ENCODE measurements around the gene BTBD10. TPM values are rescaled to one million over a fixed set of nuclear protein-coding genes. Genes with fewer than 3 reads are reported as not detected.

The BTBD10 gene
- total RNA-seq, 4 donors from 2014 or later: 33.4 to 59.8 (median 48.7) TPM

- Histone ChIP-seq H3K9me3 (no peaks in the 10 kb centered on the region), H3K27ac (replicated peaks in 1 of 4) (no peak overlapping the region), H3K4me3 (no peak overlapping the region), H3K27me3 (no peaks in the 10 kb centered on the region), H3K4me1 (peaks cover 0 to 16% (median 6%) of the 10 kb centered on the region in 4 donors), H3K36me3 (peaks cover 0 to 17% (median 4%) of the 10 kb centered on the region in 4 donors)
- intact Hi-C loops (cut with DNase I): loop anchor here (5.0 kb wide), 1 partner anchor 386 kb away; no protein-coding TSS in a partner anchor
- WGBS: 70% methylated on average over 3 of the region's 3 CpGs
- TF ChIP-seq POLR2AphosphoS5 (IDR thresholded peaks at IDR 0.05): no peak
- TF ChIP-seq EP300 (IDR thresholded peaks at IDR 0.05): no peak
- no peak for TF ChIP-seq POLR2A (IDR thresholded peaks at IDR 0.05; ENCODE audit: low read depth)
- TF ChIP-seq CTCF (IDR thresholded peaks at IDR 0.05): no peak
- no peak for DNase-seq (ENCODE audit: extremely low spot score)
Measured at GRCh38 chr11:13348305-13348704, 114.7 kb downstream of the BTBD10 start.

- TF ChIP-seq POLR2A (IDR thresholded peaks at IDR 0.05; ENCODE audit: low read depth): no peak
- TF ChIP-seq POLR2AphosphoS5 (IDR thresholded peaks at IDR 0.05): no peak
- TF ChIP-seq CTCF (IDR thresholded peaks at IDR 0.05): no peak
- no peak for TF ChIP-seq EP300 (IDR thresholded peaks at IDR 0.05)
- no peak for DNase-seq (ENCODE audit: extremely low spot score)
- peaks cover 0 to 13% (median 4%) of the 10 kb centered on the region in 4 donors for H3K36me3 ChIP-seq
- WGBS: 87% methylated on average over 7 of the region's 7 CpGs
- H3K27ac ChIP-seq (replicated peaks in 1 of 4): no peak overlapping the region
- H3K4me3 ChIP-seq: no peak overlapping the region
- H3K27me3 ChIP-seq: no peaks in the 10 kb centered on the region
- intact Hi-C loops (cut with DNase I): loop anchor here (5.0 kb wide), 1 partner anchor 386 kb away; no protein-coding TSS in a partner anchor
- peaks cover 0 to 16% (median 6%) of the 10 kb centered on the region in 4 donors for H3K4me1 ChIP-seq
- H3K9me3 ChIP-seq: no peaks in the 10 kb centered on the region
Measured at GRCh38 chr11:13347901-13348300, 115.1 kb downstream of the BTBD10 start.

GRCh38 chr11:13346470-13346869 is 116.6 kb downstream of the BTBD10 start:
- peaks cover 0 to 16% (median 6%) of the 10 kb centered on the region in 4 donors for H3K4me1 ChIP-seq
- H3K4me3 ChIP-seq: no peak overlapping the region
- no peak for DNase-seq (ENCODE audit: extremely low spot score)
- H3K27me3 ChIP-seq: no peaks in the 10 kb centered on the region
- intact Hi-C loops (cut with DNase I): loop anchor here (5.0 kb wide), 1 partner anchor 384 kb away; no protein-coding TSS in a partner anchor
- TF ChIP-seq EP300 (IDR thresholded peaks at IDR 0.05) (no peak), CTCF (IDR thresholded peaks at IDR 0.05) (no peak)
- WGBS: 88% methylated on average over 5 of the region's 5 CpGs
- H3K36me3 ChIP-seq: peaks cover 0 to 7% (median 3%) of the 10 kb centered on the region in 4 donors
- H3K27ac ChIP-seq (replicated peaks in 1 of 4): no peak overlapping the region
- H3K9me3 ChIP-seq: no peaks in the 10 kb centered on the region

GRCh38 chr11:13344818-13345217 is 118.2 kb downstream of the BTBD10 start:
- H3K27me3 ChIP-seq: no peaks in the 10 kb centered on the region
- no peak overlapping the region for H3K4me3 ChIP-seq
- intact Hi-C loops (cut with DNase I): loop anchor here (1.0 to 5.0 kb wide), 2 partner anchors 135 to 383 kb away; no protein-coding TSS in a partner anchor
- DNase-seq (ENCODE audit: extremely low spot score): no peak
- H3K27ac ChIP-seq (replicated peaks in 1 of 4): no peak overlapping the region
- TF ChIP-seq POLR2A (IDR thresholded peaks at IDR 0.05; ENCODE audit: low read depth): no peak
- WGBS: 89% methylated on average over 1 of the region's 1 CpG
- peaks cover 0 to 6% (median 0%) of the 10 kb centered on the region in 4 donors for H3K36me3 ChIP-seq
- no peaks in the 10 kb centered on the region for H3K9me3 ChIP-seq
- peaks cover 6 to 26% (median 12%) of the 10 kb centered on the region in 4 donors for H3K4me1 ChIP-seq

- 67% methylated on average over 10 of the region's 10 CpGs for WGBS
- DNase-seq (ENCODE audit: extremely low spot score): no peak
Measured at GRCh38 chr11:13343931-13344717, 118.9 kb downstream of the BTBD10 start.

More at GRCh38 chr11:13343931-13344717, 118.9 kb downstream of the BTBD10 start:
- intact Hi-C loops (cut with DNase I): loop anchor here (1.0 kb wide), 1 partner anchor 134 kb away; no protein-coding TSS in a partner anchor
- Histone ChIP-seq H3K27me3 (no peaks in the 10 kb centered on the region), H3K9me3 (no peaks in the 10 kb centered on the region), H3K36me3 (peaks cover 0 to 6% (median 0%) of the 10 kb centered on the region in 4 donors), H3K4me3 (no peak overlapping the region), H3K4me1 (peaks cover 13 to 33% (median 18%) of the 10 kb centered on the region in 4 donors), H3K27ac (replicated peaks in 1 of 4) (no peak overlapping the region)
- TF ChIP-seq POLR2A (IDR thresholded peaks at IDR 0.05; ENCODE audit: low read depth): no peak
- TF ChIP-seq CTCF (IDR thresholded peaks at IDR 0.05): peak; percentile 77 to 87 (median 82)
- no peak for TF ChIP-seq POLR2AphosphoS5 (IDR thresholded peaks at IDR 0.05)

Data from esophagus muscularis mucosa (tissue), 4 donors.